GM19035 (cell line): ENCODE measurements around the gene CYTL1.
"Not testable (repeated sequence)": the region's sequence is repeated elsewhere in the genome, so short reads cannot be mapped to it uniquely, and the experiment has no call there.

ENCODE experiments used
- ATAC-seq: cut with Tn5 transposase; IDR thresholded peaks from one replicate; pipeline ENCODE4 v1.9.1; 2021; ENCODE audit not compliant: unreplicated experiment

Gene CYTL1

GRCh38 chr4:5034206-5034605 is 14.9 kb upstream of the CYTL1 start:
- no peak for ATAC-seq

DNA sequence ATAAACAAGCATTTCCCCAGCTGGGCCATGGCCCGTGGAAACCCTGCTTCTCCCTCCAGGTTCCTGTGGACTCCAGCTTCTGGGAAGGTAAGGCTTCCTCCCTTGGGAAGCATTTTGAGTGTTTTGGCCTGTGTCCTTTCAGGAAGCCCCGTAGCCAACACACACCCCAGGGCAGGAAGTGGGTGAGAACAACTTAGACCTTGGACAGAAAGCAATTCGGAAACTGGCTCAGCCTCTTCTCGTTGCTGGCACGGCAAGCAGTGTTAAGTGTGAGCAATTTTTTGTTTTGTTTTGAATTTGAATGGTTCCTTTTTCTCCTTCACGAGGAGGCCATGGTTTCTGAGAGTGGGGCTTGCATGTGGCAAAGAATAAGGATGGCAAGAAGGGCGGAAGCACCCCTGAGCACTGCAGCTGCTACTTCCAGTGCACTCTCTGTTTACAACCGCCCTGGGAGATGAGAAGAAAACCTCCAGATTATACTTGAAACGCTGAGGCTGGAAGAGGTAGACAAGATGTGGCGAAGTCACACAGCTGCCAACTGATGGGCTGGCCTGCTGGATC is 14.1 kb upstream of the CYTL1 start:
- no peak for ATAC-seq

DNA sequence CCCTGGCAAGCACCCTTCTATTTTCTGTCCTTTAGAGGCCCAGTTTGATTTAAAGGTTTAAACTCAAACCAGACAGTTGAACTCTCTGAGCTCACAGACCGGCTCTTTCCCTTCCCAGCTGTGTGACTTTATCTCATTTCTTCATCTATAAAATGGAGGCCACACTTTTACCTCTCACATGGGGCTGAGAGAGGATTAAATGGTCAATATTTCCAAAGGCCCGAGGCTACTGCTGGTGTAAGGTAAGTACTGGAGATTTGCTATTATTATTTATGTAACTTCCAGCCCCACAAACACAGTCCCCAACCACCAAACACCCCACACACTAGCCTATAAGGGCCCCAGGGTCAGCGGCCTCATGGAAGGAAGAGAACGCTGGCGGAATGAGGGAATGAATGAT is 13.6 kb upstream of the CYTL1 start:
- ATAC-seq = no peak

GRCh38 chr4:5030927-5031326 is 11.7 kb upstream of the CYTL1 start:
- no peak for ATAC-seq

- ATAC-seq = no peak
Measured at GRCh38 chr4:5030221-5030620, 11.0 kb upstream of the CYTL1 start.

DNA sequence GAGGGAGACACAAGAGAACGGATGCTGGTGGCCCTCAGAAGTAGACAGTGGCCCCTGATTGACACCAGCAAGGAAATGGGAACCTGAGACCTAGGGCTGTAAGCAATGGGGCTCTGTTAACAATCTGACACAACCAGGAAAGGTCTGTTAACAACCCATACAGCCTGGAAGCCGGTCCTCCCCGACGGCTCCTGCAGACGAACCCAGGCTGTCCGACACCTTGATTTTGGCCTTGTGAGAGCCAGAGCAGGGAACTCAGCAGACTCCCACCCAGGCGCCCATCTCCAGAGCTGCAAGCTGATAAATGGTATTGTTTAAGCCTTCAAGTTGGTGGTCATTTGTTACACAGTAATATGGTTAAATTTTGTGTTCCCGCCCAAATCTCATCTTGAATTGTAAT is 10.2 kb upstream of the CYTL1 start:
- no peak for ATAC-seq

- ATAC-seq = no peak
Measured at GRCh38 chr4:5028480-5028879, 9.2 kb upstream of the CYTL1 start.

- ATAC-seq = no peak
Measured at GRCh38 chr4:5027346-5027745, 8.1 kb upstream of the CYTL1 start.

- ATAC-seq = no peak
Measured at GRCh38 chr4:5026371-5026770, 7.1 kb upstream of the CYTL1 start.

DNA sequence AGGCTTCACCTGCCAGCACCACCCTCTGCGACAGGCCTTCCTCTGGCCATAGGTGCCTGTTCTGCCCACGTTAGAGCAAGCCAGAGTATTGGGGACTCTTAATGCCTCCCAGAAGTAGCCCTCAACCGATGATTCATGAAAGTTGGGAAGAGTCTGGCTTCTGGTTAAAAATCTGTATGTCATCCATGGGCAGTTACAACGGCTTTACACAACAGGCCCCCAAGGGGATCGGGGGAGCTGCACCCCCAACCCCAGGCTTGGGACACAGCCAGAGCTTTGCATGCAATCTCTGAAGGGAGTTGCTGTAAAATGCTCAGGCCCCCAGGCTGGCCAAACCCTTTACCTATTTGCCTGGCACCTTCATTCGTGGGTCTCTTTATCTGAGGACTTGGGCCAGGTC is 5.4 kb upstream of the CYTL1 start:
- no peak for ATAC-seq

- ATAC-seq = no peak
Measured at GRCh38 chr4:5021546-5021945, 2.3 kb upstream of the CYTL1 start.

- ATAC-seq = no peak
Measured at GRCh38 chr4:5020341-5020740, 1.1 kb upstream of the CYTL1 start.

DNA sequence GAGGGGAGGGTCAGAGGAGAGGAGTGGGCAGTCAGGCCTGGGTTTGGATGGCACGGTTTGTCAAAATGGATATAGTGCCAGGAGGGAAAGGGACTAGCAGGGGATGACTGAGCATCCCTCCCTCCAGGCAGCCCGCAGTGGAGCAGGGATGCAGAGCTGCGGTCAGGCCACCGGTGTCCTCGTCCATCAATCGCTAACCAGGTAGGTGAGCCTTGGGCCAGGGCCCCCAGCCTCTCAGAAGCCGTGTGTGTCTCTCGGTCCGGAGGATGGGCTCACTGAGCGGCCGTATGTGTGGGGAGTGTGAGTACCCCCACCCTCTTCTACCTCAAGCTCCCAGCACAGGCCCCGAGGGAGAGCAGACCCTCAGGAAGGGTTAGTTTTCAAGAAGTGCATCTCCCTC is 538 bp upstream of the CYTL1 start:
- no peak for ATAC-seq

DNA sequence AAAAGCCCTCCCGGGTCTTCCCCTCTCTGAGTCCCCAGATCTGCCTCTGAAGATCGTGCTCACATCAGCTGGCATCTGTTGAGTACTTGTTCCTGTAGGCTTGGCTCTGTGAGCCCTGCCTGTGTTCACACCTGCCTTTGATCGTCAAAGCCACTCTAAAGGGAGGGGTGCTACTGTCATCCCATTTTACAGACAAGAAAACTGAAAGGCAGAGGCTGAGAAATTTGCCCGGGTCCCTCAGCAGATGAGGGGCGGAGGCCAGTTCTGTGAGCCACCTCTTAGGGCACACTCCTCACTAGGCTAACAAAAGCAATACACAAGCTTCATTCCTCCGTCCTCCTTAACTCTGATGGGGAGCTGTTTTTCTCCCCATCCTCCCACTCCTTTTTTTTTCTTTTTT is 655 bp downstream of the CYTL1 start:
- ATAC-seq = no peak

DNA sequence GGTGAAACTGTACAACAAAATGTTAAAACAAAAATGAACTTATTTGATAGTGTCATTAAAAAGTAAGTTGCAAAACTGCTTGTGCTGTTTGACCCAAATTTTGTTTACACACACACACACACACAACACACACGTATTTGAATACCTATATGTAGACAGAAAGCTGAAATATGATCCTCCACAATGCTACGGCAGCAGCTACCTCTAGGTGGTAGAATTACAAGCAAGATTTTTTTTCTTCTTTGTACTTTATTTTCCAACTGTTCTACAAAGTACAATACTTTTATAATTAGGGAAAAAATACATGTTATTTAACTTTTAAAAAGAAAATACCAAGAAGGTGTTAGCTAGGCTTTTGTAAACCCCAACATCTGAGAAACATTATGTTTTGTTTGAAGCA is 1.2 kb downstream of the CYTL1 start:
- ATAC-seq = no peak

GRCh38 chr4:5014007-5014682 is 5.1 kb downstream of the CYTL1 start:
- no peak for ATAC-seq

- ATAC-seq = no peak
Measured at GRCh38 chr4:5012958-5013357, 6.3 kb downstream of the CYTL1 start.

DNA sequence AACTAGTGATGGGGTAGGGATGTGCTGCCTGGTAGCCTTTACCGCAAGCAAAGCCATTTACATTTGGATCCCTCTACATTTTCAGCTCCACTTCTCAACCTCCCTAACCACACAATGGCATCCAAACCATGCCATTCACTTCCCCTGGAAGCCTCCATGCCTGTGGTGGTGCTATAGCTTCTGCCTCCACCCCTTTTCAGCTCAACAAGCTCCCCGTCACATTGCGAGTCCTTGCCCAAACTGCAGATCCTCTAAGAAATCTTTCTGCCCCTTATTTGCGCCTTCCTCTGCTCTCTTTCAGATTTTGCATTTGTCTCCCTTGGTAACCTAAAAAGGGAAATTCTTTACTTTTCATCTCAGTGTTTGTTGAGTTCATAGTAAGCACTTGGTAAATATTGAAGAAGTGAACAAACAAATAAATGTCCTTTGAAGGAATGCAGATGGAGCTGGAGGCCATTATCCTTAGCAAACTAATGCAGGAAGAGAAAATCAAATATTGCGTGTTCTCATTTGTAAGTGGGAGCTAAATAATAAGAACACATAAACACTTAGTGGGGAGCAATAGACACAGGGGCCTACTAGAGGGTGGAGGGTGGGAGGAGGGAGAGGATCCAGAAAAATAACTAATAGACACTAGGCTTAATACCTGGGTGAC is 6.9 kb downstream of the CYTL1 start:
- no peak for ATAC-seq

GRCh38 chr4:5010984-5011383 is 8.3 kb downstream of the CYTL1 start:
- ATAC-seq = no peak

DNA sequence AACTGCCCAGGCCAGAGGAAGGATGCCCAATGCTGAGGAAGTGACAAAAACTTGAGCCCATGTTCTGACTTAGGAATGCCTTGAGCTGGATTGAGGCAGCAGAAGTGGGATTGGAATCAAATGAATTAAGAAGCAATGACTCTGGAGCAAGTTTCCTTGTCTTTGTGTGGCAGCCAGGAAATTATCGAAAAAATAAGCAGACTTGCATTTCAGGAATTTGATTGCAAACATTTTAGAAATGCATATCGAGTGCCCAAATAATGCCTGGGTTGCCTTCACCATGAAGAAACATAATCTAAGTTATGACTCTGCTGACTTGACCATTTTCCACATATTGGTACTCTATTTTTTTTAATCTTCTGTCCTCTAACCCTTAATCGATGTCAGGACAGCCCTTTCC is 9.5 kb downstream of the CYTL1 start:
- ATAC-seq = no peak

GRCh38 chr4:5006932-5007331 is 12.3 kb downstream of the CYTL1 start:
- not testable (repeated sequence) for ATAC-seq

- no peak for ATAC-seq
Measured at GRCh38 chr4:5004496-5004895, 14.8 kb downstream of the CYTL1 start.

- no peak for ATAC-seq
Measured at GRCh38 chr4:5003918-5004317, 15.3 kb downstream of the CYTL1 start.
